SK-N-SH (cell line): ENCODE results near the gene NEK10. TPM values are rescaled to one million over a fixed set of nuclear protein-coding genes. Genes with fewer than 3 reads are reported as not detected.

Experiments used
- CTCF ChIA-PET: fragments of 300-600, 350-600 bp; formaldehyde crosslinking; extraction: SDS; loops from one replicate; lab custom pipeline; 2021; lab: Yijun Ruan, JAX
- POLR2A ChIA-PET: fragments of 350-600 bp; sonication (Branson Sonifier 250); formaldehyde crosslinking; extraction: SDS; loops from one replicate; lab custom pipeline; 2020; ENCODE audit warnings: antibody characterized with exemption, inconsistent platforms; lab: Yijun Ruan, JAX
- DNase-seq: peaks from one replicate; pipeline ENCODE4 v3.0.0; 2012
- H2AFZ ChIP-seq: fragments of 200-600 bp; sonication (generic); 2 replicates; pipeline ENCODE4 v1.8.1; 2016; ENCODE audit warnings: antibody characterized with exemption, mild to moderate bottlenecking, low read depth
- H3F3A ChIP-seq: fragments of 200-600 bp; sonication (generic); replicated peaks from 2 replicates; pipeline ENCODE3; 2016; ENCODE audit warnings: antibody characterized with exemption, mild to moderate bottlenecking; ENCODE audit not compliant: insufficient read depth
- H3K27ac ChIP-seq, 2 experiments: fragments of 200-500 bp in 1 of 2; fragments of 200-600 bp in 1 of 2; sonication (Bioruptor generic) in 1 of 2; sonication (generic), shearing (Covaris generic) in 1 of 2; 2 replicates each; pipeline versions ENCODE4 v1.5.1 to v1.6.1; 2014 to 2016; ENCODE audit warnings: low read depth in 2 of 2, inconsistent platforms in 1 of 2, low read length in 1 of 2, mild to moderate bottlenecking in 1 of 2, mixed read lengths in 1 of 2
- H3K27me3 ChIP-seq: fragments of 200-600 bp; sonication (generic), shearing (Covaris generic); 2 replicates; pipeline ENCODE4 v1.6.1; 2016; ENCODE audit warnings: mixed run types; ENCODE audit not compliant: insufficient read depth
- H3K36me3 ChIP-seq, 2 experiments: fragments of 200-500 bp in 1 of 2; fragments of 200-600 bp in 1 of 2; sonication (Bioruptor generic) in 1 of 2; sonication (generic) in 1 of 2; replicated peaks in 1 of 2; 2 replicates each; pipeline versions ENCODE3 to v1.5.1; 2014 to 2016; ENCODE audit warnings: low read length in 1 of 2, mild to moderate bottlenecking in 1 of 2; ENCODE audit not compliant: insufficient read depth in 2 of 2, control insufficient read depth in 1 of 2
- H3K4me1 ChIP-seq, 2 experiments: fragments of 200-500 bp in 1 of 2; fragments of 200-600 bp in 1 of 2; sonication (Bioruptor generic) in 1 of 2; sonication (generic), shearing (Covaris generic) in 1 of 2; 2 replicates each; pipeline versions ENCODE4 v1.5.1 to v1.6.1; 2014 to 2016; ENCODE audit warnings: low read depth in 1 of 2, low read length in 1 of 2, mixed run types in 1 of 2; ENCODE audit not compliant: insufficient read depth in 2 of 2, control insufficient read depth in 1 of 2
- H3K4me2 ChIP-seq: fragments of 200-600 bp; sonication (generic), shearing (Covaris generic); 2 replicates; pipeline ENCODE4 v1.6.1; 2017; ENCODE audit warnings: mixed run types
- H3K4me3 ChIP-seq, 2 experiments: fragments of 200-500 bp in 1 of 2; fragments of 200-600 bp in 1 of 2; sonication (Bioruptor generic) in 1 of 2; sonication (generic), shearing (Covaris generic) in 1 of 2; 2 replicates each; pipeline versions ENCODE4 v1.5.1 to v1.8.1; 2014 to 2016; ENCODE audit warnings: low read depth in 2 of 2, inconsistent platforms in 1 of 2, low read length in 1 of 2, mild to moderate bottlenecking in 1 of 2, mixed read lengths in 1 of 2, moderate library complexity in 1 of 2
- H3K79me2 ChIP-seq: fragments of 200-600 bp; sonication (generic); 2 replicates; pipeline ENCODE4 v1.8.1; 2017; ENCODE audit warnings: mild to moderate bottlenecking; ENCODE audit not compliant: insufficient read depth
- H3K9ac ChIP-seq: fragments of 200-600 bp; sonication (generic); 2 replicates; pipeline ENCODE4 v1.6.1; 2017; ENCODE audit warnings: mixed run types
- H3K9me2 ChIP-seq: fragments of 200-600 bp; sonication (generic); 2 replicates; pipeline ENCODE4 v1.6.1; 2017; ENCODE audit warnings: mixed run types
- H3K9me3 ChIP-seq: fragments of 200-600 bp; sonication (generic); 2 replicates; pipeline ENCODE4 v1.6.1; 2017; ENCODE audit warnings: mixed run types, mild to moderate bottlenecking, moderate library complexity
- H4K20me1 ChIP-seq: fragments of 200-600 bp; sonication (generic); 2 replicates; pipeline ENCODE4 v1.6.1; 2017; ENCODE audit warnings: mild to moderate bottlenecking, mixed run types; ENCODE audit not compliant: insufficient read depth
- FOXJ3 ChIP-seq: sonication (generic); formaldehyde crosslinking; IDR thresholded peaks from 2 replicates; pipeline ENCODE4 v1.5.1; 2020; ENCODE audit warnings: mild to moderate bottlenecking, missing genetic modification reagents
- FOXM1 ChIP-seq: IDR thresholded peaks from 2 replicates; pipeline ENCODE4 v1.4.0; 2012; ENCODE audit warnings: low read depth, mild to moderate bottlenecking
- MXI1 ChIP-seq: IDR thresholded peaks from 2 replicates; pipeline ENCODE4 v1.6.1; 2012; ENCODE audit warnings: mild to moderate bottlenecking, low read depth, low read length, improper control_type of control experiment
- RAD21 ChIP-seq: IDR thresholded peaks from 2 replicates; pipeline ENCODE4 v1.6.1; 2012; ENCODE audit warnings: mild to moderate bottlenecking, low read length
- RCOR1 ChIP-seq: fragments of 150-350 bp; IDR thresholded peaks from 2 replicates; pipeline ENCODE4 v1.6.1; 2017; ENCODE audit warnings: antibody characterized with exemption, low read length
- RFX5 ChIP-seq: IDR thresholded peaks from 2 replicates; pipeline ENCODE4 v1.6.1; 2012; ENCODE audit warnings: mild to moderate bottlenecking, improper control_type of control experiment, low read length
- ZBTB33 ChIP-seq: IDR thresholded peaks from 2 replicates; pipeline ENCODE4 v1.4.0; 2012; ENCODE audit warnings: low read depth, borderline replicate concordance
- WGBS: methylation state at CpG from one replicate; pipeline ENCODE4 v1.1.6; 2017; ENCODE audit warnings: low lambda C conversion rate; 5-methylcytosine and 5-hydroxymethylcytosine counted together
- polyA plus RNA-seq, 3 experiments: library from polyadenylated mRNA; depleted of rRNA; stranded (reverse); fragments of >200 nt; gene quantifications; 2 replicates each; pipeline ENCODE4 v1.2.3, GENCODE V29; 2012

Gene NEK10
- polyA plus RNA-seq, 1 of the 3 experiments (the other 2 are of a cell fraction): 1.0 TPM

GRCh38 chr3:27160146-27160545, 209.0 kb downstream of the NEK10 start:
- TF ChIP-seq ZBTB33 (no peak), RCOR1 (no peak), RAD21 (no peak)
- H3K27me3 ChIP-seq: no peaks in the 10 kb centered on the region
- no peak overlapping the region for H3K4me3 ChIP-seq
- ChIA-PET CTCF (no interaction called here), POLR2A (no interaction called here)
- no peaks in the 10 kb centered on the region for H3K9me3 ChIP-seq
- no peak overlapping the region for H2AFZ ChIP-seq
- H3F3A ChIP-seq: peaks cover 4% of the 10 kb centered on the region
- H3K27ac ChIP-seq: no peak overlapping the region
- no peak overlapping the region for H3K9ac ChIP-seq
- no peaks in the 10 kb centered on the region for H4K20me1 ChIP-seq
- H3K79me2 ChIP-seq: no peaks in the 10 kb centered on the region
- no peaks in the 10 kb centered on the region; a peak in 2 of 4 replicates for H3K4me1 ChIP-seq
- no peaks in the 10 kb centered on the region for H3K9me2 ChIP-seq
- no peak overlapping the region for H3K4me2 ChIP-seq
- no peaks in the 10 kb centered on the region for H3K36me3 ChIP-seq
- no peak for DNase-seq
- 69% methylated on average over 3 of the region's 3 CpGs for WGBS

- TF ChIP-seq ZBTB33: no peak
- no peak for TF ChIP-seq FOXJ3 (CRISPR knock-in tag)
- no peak for TF ChIP-seq RFX5
- no peak for TF ChIP-seq MXI1
- TF ChIP-seq FOXM1: no peak
- TF ChIP-seq, all 33 proteins: peak for 0
- Histone ChIP-seq H3K9ac (no peak overlapping the region), H3K27me3 (no peaks in the 10 kb centered on the region), H3F3A (no peaks in the 10 kb centered on the region), H3K4me1 (no peaks in the 10 kb centered on the region), H3K9me2 (no peaks in the 10 kb centered on the region), H4K20me1 (no peaks in the 10 kb centered on the region), H3K27ac (no peak overlapping the region), H3K4me2 (no peak overlapping the region), H3K4me3 (no peak overlapping the region), H2AFZ (peak overlapping the region; percentile 16; the same call in 1 of the 2 replicates), H3K36me3 (no peaks in the 10 kb centered on the region), H3K79me2 (no peaks in the 10 kb centered on the region), H3K9me3 (no peaks in the 10 kb centered on the region)
- whole genome bisulfite sequencing: 67% methylated on average over 1 of the region's 1 CpG
- POLR2A ChIA-PET: no interaction called here
- DNase-seq: no peak
- CTCF ChIA-PET: interaction anchor here (1.3 to 1.8 kb wide), 3 partner anchors 12 to 534 kb away, joined by 3 to 5 read pairs (median 4); no protein-coding TSS in a partner anchor
Observed at GRCh38 chr3:27147215-27147614, 222.0 kb downstream of the NEK10 start.
